OCI-LY3 (cell line): ENCODE measurements around the gene NFYB.

ENCODE experiments used
- H2AFZ ChIP-seq: fragments of 200-600, 300-600 bp; shearing (Covaris generic); 2 replicates; pipeline ENCODE4 v1.6.0; 2014; ENCODE audit warnings: antibody characterized with exemption, low read depth, low read length
- H3K27ac ChIP-seq: fragments of 200-600, 300-600 bp; sonication (generic); 2 replicates; pipeline ENCODE4 v1.5.1; 2014; ENCODE audit warnings: mild to moderate bottlenecking, low read length, moderate library complexity, mixed read lengths
- H3K27me3 ChIP-seq: fragments of 200-600, 300-600 bp; sonication (generic); 2 replicates; pipeline ENCODE4 v1.6.1; 2014; ENCODE audit warnings: low read depth, low read length, mixed read lengths
- H3K36me3 ChIP-seq: fragments of 200-600, 300-600 bp; sonication (generic); replicated peaks from 2 replicates; pipeline ENCODE3; 2014; ENCODE audit warnings: low read depth, low read length, mixed read lengths
- H3K4me1 ChIP-seq: fragments of 300-600, 200-600 bp; sonication (generic); 2 replicates; pipeline ENCODE4 v1.6.1; 2014; ENCODE audit warnings: low read length, mixed read lengths
- H3K4me2 ChIP-seq: fragments of 200-600, 300-600 bp; sonication (generic); 2 replicates; pipeline ENCODE4 v1.6.1; 2014; ENCODE audit warnings: low read length, mixed read lengths
- H3K4me3 ChIP-seq: fragments of 300-600, 200-600 bp; sonication (generic); 2 replicates; pipeline ENCODE4 v1.5.1; 2014; ENCODE audit warnings: antibody characterized with exemption, mild to moderate bottlenecking, low read length, moderate library complexity
- H3K79me2 ChIP-seq: fragments of 300-600, 200-600 bp; shearing (Covaris generic); 2 replicates; pipeline ENCODE4 v1.6.1; 2014; ENCODE audit warnings: mild to moderate bottlenecking, low read length, mixed read lengths
- H3K9ac ChIP-seq: fragments of 300-600, 200-600 bp; shearing (Covaris generic); 2 replicates; pipeline ENCODE4 v1.6.0; 2014; ENCODE audit warnings: mild to moderate bottlenecking, low read length, moderate library complexity
- H3K9me3 ChIP-seq: fragments of 200-600, 300-600 bp; shearing (Covaris generic); 2 replicates; pipeline ENCODE4 v1.6.1; 2014; ENCODE audit warnings: low read length, mixed read lengths; ENCODE audit not compliant: insufficient read depth
- H4K20me1 ChIP-seq: fragments of 200-600, 300-600 bp; sonication (generic); 2 replicates; pipeline ENCODE4 v1.6.1; 2016; ENCODE audit warnings: low read length, mixed read lengths; ENCODE audit not compliant: insufficient read depth
- CTCF ChIP-seq: fragments of 200-600, 300-600 bp; sonication (generic); IDR thresholded peaks from 2 replicates; pipeline ENCODE4 v1.5.1; 2014; ENCODE audit warnings: antibody characterized with exemption, low read length, low read depth
- EZH2phosphoT487 ChIP-seq: fragments of 200-600 bp; shearing (Covaris generic); IDR thresholded peaks from 2 replicates; pipeline ENCODE4 v1.6.1; 2018; ENCODE audit warnings: antibody characterized with exemption, mixed run types, low read depth

The NFYB gene

GRCh38 chr12:104182621-104183378 is 44.8 kb upstream of the NFYB start:
- H3K9ac ChIP-seq: no peak overlapping the region
- H3K4me3 ChIP-seq: no peak overlapping the region
- no peaks in the 10 kb centered on the region for H3K36me3 ChIP-seq
- H3K9me3 ChIP-seq: no peaks in the 10 kb centered on the region
- H3K4me2 ChIP-seq: no peak overlapping the region
- TF ChIP-seq EZH2phosphoT487: no peak
- no peak for TF ChIP-seq CTCF
- H3K4me1 ChIP-seq: no peaks in the 10 kb centered on the region
- no peaks in the 10 kb centered on the region for H3K27me3 ChIP-seq
- no peak overlapping the region for H3K27ac ChIP-seq
- H4K20me1 ChIP-seq: no peaks in the 10 kb centered on the region
- no peak overlapping the region for H2AFZ ChIP-seq
- no peaks in the 10 kb centered on the region for H3K79me2 ChIP-seq

DNA sequence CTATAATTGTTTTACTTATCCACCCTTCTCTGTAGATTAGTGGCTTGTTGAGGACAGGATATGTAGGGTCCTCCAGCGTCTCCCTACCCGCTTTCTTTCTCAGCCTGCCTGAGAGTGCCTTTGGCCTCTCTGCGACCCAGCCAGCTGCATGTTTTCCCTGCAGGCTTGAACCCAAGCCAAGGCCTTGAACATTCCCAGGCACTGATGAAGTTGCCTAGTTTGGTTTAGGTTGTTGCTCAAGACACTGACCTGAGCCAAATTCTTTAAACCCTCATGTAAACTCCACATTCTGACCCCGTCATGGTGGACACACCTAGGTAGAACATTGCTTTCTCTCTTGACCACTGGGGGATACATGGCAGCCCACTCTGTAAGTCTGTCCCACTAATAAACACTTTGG is 44.1 kb upstream of the NFYB start:
- Histone ChIP-seq H3K27ac (no peak overlapping the region), H3K9ac (no peak overlapping the region), H3K4me1 (no peaks in the 10 kb centered on the region), H3K79me2 (no peaks in the 10 kb centered on the region), H3K9me3 (no peaks in the 10 kb centered on the region), H3K4me2 (no peak overlapping the region), H3K4me3 (no peak overlapping the region), H2AFZ (no peak overlapping the region), H3K27me3 (no peaks in the 10 kb centered on the region), H4K20me1 (no peaks in the 10 kb centered on the region), H3K36me3 (no peaks in the 10 kb centered on the region)
- TF ChIP-seq EZH2phosphoT487 (no peak), CTCF (no peak)

DNA sequence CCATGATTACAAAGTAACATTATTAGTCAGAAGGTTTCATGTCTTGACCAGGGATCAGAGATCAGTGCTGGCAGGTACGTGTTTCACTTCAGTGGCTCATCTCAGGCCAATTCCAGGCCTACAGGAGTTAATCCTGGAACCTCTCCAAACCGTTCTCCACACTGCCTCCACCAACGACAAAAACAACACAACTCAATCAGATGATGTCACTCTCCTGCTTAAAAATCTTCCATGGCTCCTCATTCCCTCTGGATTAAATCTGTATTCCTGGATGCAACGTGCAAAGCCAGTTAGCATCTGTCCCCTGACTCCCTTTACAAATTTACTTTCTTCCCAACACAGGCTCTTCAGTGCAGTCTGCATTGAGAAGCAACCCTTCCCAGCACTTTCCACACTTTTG is 43.3 kb upstream of the NFYB start:
- Histone ChIP-seq H3K4me2 (no peak overlapping the region), H3K36me3 (no peaks in the 10 kb centered on the region), H4K20me1 (no peaks in the 10 kb centered on the region), H2AFZ (no peak overlapping the region), H3K9me3 (no peaks in the 10 kb centered on the region), H3K27ac (no peak overlapping the region), H3K79me2 (no peaks in the 10 kb centered on the region), H3K27me3 (no peaks in the 10 kb centered on the region), H3K4me3 (no peak overlapping the region), H3K4me1 (no peaks in the 10 kb centered on the region), H3K9ac (no peak overlapping the region)
- no peak for TF ChIP-seq CTCF
- TF ChIP-seq EZH2phosphoT487: no peak

DNA sequence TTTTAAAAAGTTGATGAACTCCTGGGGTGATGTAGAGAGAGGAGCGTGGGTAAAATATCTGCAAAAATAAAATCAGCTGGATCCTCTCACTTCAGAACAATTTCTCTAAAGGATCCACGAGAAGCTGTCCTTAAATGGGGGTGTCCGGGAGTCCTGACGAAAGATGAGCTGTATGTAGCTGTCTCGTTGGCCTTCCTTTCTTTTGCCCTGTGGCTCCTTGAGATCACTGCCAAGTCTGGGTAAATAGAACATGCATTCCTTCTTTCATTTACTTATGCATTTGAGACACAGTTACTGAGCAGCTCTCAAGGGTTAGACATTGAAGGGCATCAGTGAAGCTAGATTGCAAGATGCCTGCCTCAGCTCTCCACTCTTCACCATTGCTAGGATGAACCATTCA is 42.4 kb upstream of the NFYB start:
- Histone ChIP-seq H2AFZ (no peak overlapping the region), H3K4me1 (no peaks in the 10 kb centered on the region), H3K4me2 (no peak overlapping the region), H3K9me3 (no peaks in the 10 kb centered on the region), H3K36me3 (no peaks in the 10 kb centered on the region), H3K79me2 (no peaks in the 10 kb centered on the region), H3K4me3 (no peak overlapping the region), H3K9ac (no peak overlapping the region), H4K20me1 (no peaks in the 10 kb centered on the region), H3K27ac (no peak overlapping the region), H3K27me3 (no peaks in the 10 kb centered on the region)
- TF ChIP-seq CTCF: no peak
- no peak for TF ChIP-seq EZH2phosphoT487
